Sigmoid colon (tissue), 7 donors: ENCODE data around the gene NOC2L. TPM values are rescaled to one million over a fixed set of nuclear protein-coding genes. Genes with fewer than 3 reads are reported as not detected.
"Not testable (repeated sequence)": the region's sequence is repeated elsewhere in the genome, so short reads cannot be mapped to it uniquely, and the experiment has no call there.

Experiments
- DNase-seq: peaks from one replicate; pipeline ENCODE4 v3.0.0-alpha.2; 2019
- H3K27ac ChIP-seq, 4 donors: fragments of 200-600 bp; sonication (generic); one replicate each; pipeline ENCODE4 v1.5.1; 2016 to 2019; ENCODE audit warnings: mild to moderate bottlenecking in 1 of 4
- H3K27me3 ChIP-seq, 3 donors: fragments of 200-600 bp; sonication (generic); one replicate each; pipeline ENCODE4 v1.5.1; 2019; ENCODE audit warnings: mild to moderate bottlenecking in 1 of 3
- H3K36me3 ChIP-seq, 4 donors: fragments of 200-600 bp; sonication (generic); one replicate each; pipeline ENCODE4 v1.5.1; 2016 to 2019
- H3K4me1 ChIP-seq, 4 donors: fragments of 200-600 bp; sonication (generic); one replicate each; pipeline ENCODE4 v1.5.1; 2017 to 2019
- H3K4me3 ChIP-seq, 4 donors: fragments of 200-600 bp; sonication (generic); one replicate each; pipeline ENCODE4 v1.5.1; 2017 to 2019; ENCODE audit warnings: mild to moderate bottlenecking in 2 of 4, moderate library complexity in 1 of 4
- H3K9me3 ChIP-seq, 4 donors: fragments of 200-600 bp in 3 of 4; sonication (generic) in 3 of 4; one replicate each; pipeline versions ENCODE4 v1.5.1 to v1.6.1; 2013 to 2019
- CTCF ChIP-seq, 4 experiments: fragments of 450-650 bp in 3 of 4; fragments of 200-600 bp in 1 of 4; IDR thresholded peaks; one replicate each; pipeline ENCODE4 v1.5.1; 2016 to 2019; ENCODE audit warnings: antibody characterized with exemption in 4 of 4, mild to moderate bottlenecking in 3 of 4, moderate library complexity in 2 of 4
- EP300 ChIP-seq, 4 donors: sonication (generic); formaldehyde crosslinking; IDR thresholded peaks; one replicate each; pipeline ENCODE4 v1.6.1; 2017; ENCODE audit warnings: antibody characterized with exemption in 4 of 4
- POLR2A ChIP-seq, 2 donors: fragments of 450-650 bp; IDR thresholded peaks; one replicate each; pipeline ENCODE4 v1.6.1; 2016; ENCODE audit warnings: antibody characterized with exemption in 2 of 2, mild to moderate bottlenecking in 2 of 2, moderate library complexity in 2 of 2
- POLR2AphosphoS5 ChIP-seq, 4 donors: sonication (generic); formaldehyde crosslinking; IDR thresholded peaks; one replicate each; pipeline ENCODE4 v1.6.1; 2017; ENCODE audit warnings: antibody characterized with exemption in 4 of 4
- WGBS, 2 donors: extraction: QIAGEN DNeasy Blood & Tissue Kit; methylation state at CpG; one replicate each; pipeline ENCODE4 v1.1.7; 2013; 5-methylcytosine and 5-hydroxymethylcytosine counted together
- intact Hi-C: fragments of 100-400 bp; cut with DNase I; formaldehyde crosslinking; loops from one replicate; pipeline ENCODE4 v1.15.1; 2023
- polyA plus RNA-seq, 3 donors: library from polyadenylated mRNA; stranded (reverse); fragments of 200-250 nt; gene quantifications; one replicate each; pipeline ENCODE4 v1.2.3, GENCODE V29; 2013
- total RNA-seq, 4 donors: library from RNA; depleted of rRNA; stranded (reverse); fragments of >200 nt; gene quantifications; one replicate each; pipeline ENCODE4 v1.1.0, GENCODE V29; 2016
- donor health status: healthy with polysubstance abuse.
- donor health status: Bipolar disorder and iron deficiency.
- donor health status: healthy.

Gene NOC2L
- total and polyA plus RNA-seq, 7 donors = 25.4 to 81.6 (median 27.1) TPM

GRCh38 chr1:996851-997712, 38.0 kb upstream of the NOC2L start:
- WGBS, 2 donors = 59 to 71% methylated on average over 24 of the region's 24 CpGs
- intact Hi-C loops = no loop called here
- Histone ChIP-seq H3K9me3 (peaks cover 0 to 4% (median 2%) of the 10 kb centered on the region in 4 donors), H3K36me3 (no peaks in the 10 kb centered on the region), H3K4me3 (no peak overlapping the region), H3K4me1 (peaks cover 0 to 41% (median 31%) of the 10 kb centered on the region in 4 donors), H3K27ac (no peak overlapping the region), H3K27me3 (peaks cover 0 to 17% (median 5%) of the 10 kb centered on the region in 3 donors)
- no peak for TF ChIP-seq CTCF (IDR thresholded peaks at IDR 0.05)
- no peak for TF ChIP-seq POLR2A (IDR thresholded peaks at IDR 0.05)
- no peak for TF ChIP-seq POLR2AphosphoS5 (IDR thresholded peaks at IDR 0.05)
- TF ChIP-seq EP300 (IDR thresholded peaks at IDR 0.05) = no peak
- DNase-seq = peak; percentile 64

GRCh38 chr1:995665-996633, 36.9 kb upstream of the NOC2L start:
- peaks cover 0 to 30% (median 22%) of the 10 kb centered on the region in 4 donors for H3K4me1 ChIP-seq
- no peaks in the 10 kb centered on the region for H3K36me3 ChIP-seq
- no peak overlapping the region for H3K27ac ChIP-seq
- peaks cover 0 to 5% (median 3%) of the 10 kb centered on the region in 4 donors for H3K9me3 ChIP-seq
- 24 to 32% methylated on average over 30 of the region's 30 CpGs for WGBS, 2 donors
- peak; percentile 63 for DNase-seq
- H3K27me3 ChIP-seq = peaks cover 0 to 17% (median 5%) of the 10 kb centered on the region in 3 donors
- TF ChIP-seq CTCF (IDR thresholded peaks at IDR 0.05) (no peak), POLR2A (IDR thresholded peaks at IDR 0.05) (no peak), EP300 (IDR thresholded peaks at IDR 0.05) (no peak), POLR2AphosphoS5 (IDR thresholded peaks at IDR 0.05) (no peak)
- intact Hi-C loops = no loop called here
- H3K4me3 ChIP-seq = no peak overlapping the region

GRCh38 chr1:994546-994945, 35.5 kb upstream of the NOC2L start:
- intact Hi-C loops, H3K36me3 ChIP-seq, H3K9me3 ChIP-seq, H3K4me3 ChIP-seq, H3K27ac ChIP-seq, DNase-seq: not testable (repeated sequence)
- WGBS, 2 donors = 78 to 84% methylated on average over 6 of the region's 6 CpGs
- Histone ChIP-seq H3K4me1 (peaks cover 0 to 20% (median 15%) of the 10 kb centered on the region in 4 donors), H3K27me3 (peaks cover 0 to 17% (median 3%) of the 10 kb centered on the region in 3 donors)

- intact Hi-C loops = no loop called here
Observed at GRCh38 chr1:993379-993995, 34.4 kb upstream of the NOC2L start.

More at GRCh38 chr1:993379-993995, 34.4 kb upstream of the NOC2L start:
- no peaks in the 10 kb centered on the region for H3K36me3 ChIP-seq
- H3K4me1 ChIP-seq = peaks cover 0 to 10% (median 6%) of the 10 kb centered on the region in 4 donors
- H3K4me3 ChIP-seq = no peak overlapping the region
- TF ChIP-seq POLR2A (IDR thresholded peaks at IDR 0.05) (no peak), CTCF (IDR thresholded peaks at IDR 0.05) (no peak), EP300 (IDR thresholded peaks at IDR 0.05) (no peak), POLR2AphosphoS5 (IDR thresholded peaks at IDR 0.05) (no peak)
- peaks cover 0 to 9% (median 0%) of the 10 kb centered on the region in 3 donors for H3K27me3 ChIP-seq
- DNase-seq = no peak
- WGBS, 2 donors = 77 to 83% methylated on average over 15 of the region's 15 CpGs
- no peak overlapping the region for H3K27ac ChIP-seq
- peaks cover 0 to 5% (median 3%) of the 10 kb centered on the region in 4 donors for H3K9me3 ChIP-seq
